Raji (cell line): ENCODE results near the gene SPOCK2.

Experiments used
- POLR2A ChIP-seq: IDR thresholded peaks from 2 replicates; pipeline ENCODE4 v1.6.1; 2011; ENCODE audit warnings: low read depth, low read length, control low read depth; ENCODE audit not compliant: insufficient read depth

Gene SPOCK2

GRCh38 chr10:72096115-72097000, 8.0 kb upstream of the SPOCK2 start:
- TF ChIP-seq POLR2A, result no peak

GRCh38 chr10:72095195-72095594, 6.8 kb upstream of the SPOCK2 start:
- TF ChIP-seq POLR2A, result no peak

- TF ChIP-seq POLR2A, result no peak
Measured at GRCh38 chr10:72094574-72094973, 6.2 kb upstream of the SPOCK2 start.

- TF ChIP-seq POLR2A, result no peak
Measured at GRCh38 chr10:72093450-72093849, 5.1 kb upstream of the SPOCK2 start.

GRCh38 chr10:72092987-72093386, 4.6 kb upstream of the SPOCK2 start:
- no peak for TF ChIP-seq POLR2A

GRCh38 chr10:72092171-72092924, 4.0 kb upstream of the SPOCK2 start:
- TF ChIP-seq POLR2A, result no peak

- no peak for TF ChIP-seq POLR2A
Measured at GRCh38 chr10:72090326-72090725, 2.0 kb upstream of the SPOCK2 start.

- no peak for TF ChIP-seq POLR2A
Measured at GRCh38 chr10:72089618-72090017, 1.3 kb upstream of the SPOCK2 start.

- TF ChIP-seq POLR2A, result no peak
Measured at GRCh38 chr10:72088889-72089575, 681 bp upstream of the SPOCK2 start.

GRCh38 chr10:72087392-72087968, 871 bp downstream of the SPOCK2 start:
- no peak for TF ChIP-seq POLR2A

GRCh38 chr10:72086466-72087391, 1.6 kb downstream of the SPOCK2 start:
- no peak for TF ChIP-seq POLR2A

GRCh38 chr10:72085864-72086465, 2.4 kb downstream of the SPOCK2 start:
- no peak for TF ChIP-seq POLR2A

- no peak for TF ChIP-seq POLR2A
Measured at GRCh38 chr10:72085166-72085565, 3.2 kb downstream of the SPOCK2 start.
